PFSK-1 (cell line): ENCODE results near the gene RBM26.

Experiments used
- FOXP2 ChIP-seq: optimal IDR thresholded peaks from 2 replicates; pipeline ENCODE3; 2011; ENCODE audit warnings: borderline replicate concordance, control low read depth, inconsistent platforms; ENCODE audit not compliant: insufficient read depth; ENCODE audit errors: extremely low read length, extremely low read depth
- POLR2AphosphoS5 ChIP-seq: IDR thresholded peaks from 2 replicates; pipeline ENCODE4 v1.6.1; 2012; ENCODE audit warnings: low read depth, mild to moderate bottlenecking, control low read depth, low read length, moderate library complexity
- SIN3A ChIP-seq: IDR thresholded peaks from 2 replicates; pipeline ENCODE4 v1.6.1; 2012; ENCODE audit warnings: mild to moderate bottlenecking, low read length, moderate library complexity, borderline replicate concordance; ENCODE audit not compliant: insufficient read depth
- TAF1 ChIP-seq: IDR thresholded peaks from 2 replicates; pipeline ENCODE4 v1.6.1; 2012; ENCODE audit warnings: low read length, control low read depth, borderline replicate concordance; ENCODE audit not compliant: insufficient read depth
- TF ChIP-seq, protein P1 (sequence below), 2 experiments: IDR thresholded peaks; 2 replicates each; pipeline versions ENCODE4 v1.6.1 to v1.8.0; 2011 to 2012; ENCODE audit warnings: low read depth in 2 of 2, low read length in 2 of 2, control low read depth in 1 of 2, inconsistent platforms in 1 of 2, mild to moderate bottlenecking in 1 of 2, moderate library complexity in 1 of 2; ENCODE audit not compliant: insufficient read depth in 1 of 2

The RBM26 gene

DNA sequence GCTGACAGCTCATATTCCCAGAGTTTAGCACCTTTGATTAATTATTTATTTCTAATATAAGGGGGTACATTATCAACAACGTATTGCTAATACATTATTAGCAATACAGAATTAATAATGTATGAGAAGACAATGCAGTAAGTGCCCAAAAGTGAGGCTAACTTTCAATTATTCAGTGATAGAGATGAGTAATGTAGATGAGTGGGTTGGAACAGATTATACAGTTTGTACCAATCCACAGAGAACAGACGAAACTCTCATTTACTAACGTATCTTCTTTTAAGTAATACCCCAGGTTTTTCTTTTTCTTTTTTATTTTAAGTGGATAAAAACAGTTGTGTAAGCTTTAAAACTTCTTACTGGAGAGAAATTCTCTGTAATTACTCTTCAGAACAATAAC lies 36.7 kb upstream of the RBM26 start:
- no peak for TF ChIP-seq SIN3A
- TF ChIP-seq TAF1 = no peak
- no peak for TF ChIP-seq FOXP2
- TF ChIP-seq POLR2AphosphoS5 = no peak
- TF ChIP-seq, protein P1, sequence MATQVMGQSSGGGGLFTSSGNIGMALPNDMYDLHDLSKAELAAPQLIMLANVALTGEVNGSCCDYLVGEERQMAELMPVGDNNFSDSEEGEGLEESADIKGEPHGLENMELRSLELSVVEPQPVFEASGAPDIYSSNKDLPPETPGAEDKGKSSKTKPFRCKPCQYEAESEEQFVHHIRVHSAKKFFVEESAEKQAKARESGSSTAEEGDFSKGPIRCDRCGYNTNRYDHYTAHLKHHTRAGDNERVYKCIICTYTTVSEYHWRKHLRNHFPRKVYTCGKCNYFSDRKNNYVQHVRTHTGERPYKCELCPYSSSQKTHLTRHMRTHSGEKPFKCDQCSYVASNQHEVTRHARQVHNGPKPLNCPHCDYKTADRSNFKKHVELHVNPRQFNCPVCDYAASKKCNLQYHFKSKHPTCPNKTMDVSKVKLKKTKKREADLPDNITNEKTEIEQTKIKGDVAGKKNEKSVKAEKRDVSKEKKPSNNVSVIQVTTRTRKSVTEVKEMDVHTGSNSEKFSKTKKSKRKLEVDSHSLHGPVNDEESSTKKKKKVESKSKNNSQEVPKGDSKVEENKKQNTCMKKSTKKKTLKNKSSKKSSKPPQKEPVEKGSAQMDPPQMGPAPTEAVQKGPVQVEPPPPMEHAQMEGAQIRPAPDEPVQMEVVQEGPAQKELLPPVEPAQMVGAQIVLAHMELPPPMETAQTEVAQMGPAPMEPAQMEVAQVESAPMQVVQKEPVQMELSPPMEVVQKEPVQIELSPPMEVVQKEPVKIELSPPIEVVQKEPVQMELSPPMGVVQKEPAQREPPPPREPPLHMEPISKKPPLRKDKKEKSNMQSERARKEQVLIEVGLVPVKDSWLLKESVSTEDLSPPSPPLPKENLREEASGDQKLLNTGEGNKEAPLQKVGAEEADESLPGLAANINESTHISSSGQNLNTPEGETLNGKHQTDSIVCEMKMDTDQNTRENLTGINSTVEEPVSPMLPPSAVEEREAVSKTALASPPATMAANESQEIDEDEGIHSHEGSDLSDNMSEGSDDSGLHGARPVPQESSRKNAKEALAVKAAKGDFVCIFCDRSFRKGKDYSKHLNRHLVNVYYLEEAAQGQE (IDR thresholded peaks at IDR 0.05; ENCODE audit: insufficient read depth in 1 of 2, low read depth in 2 of 2, low read length in 2 of 2) = no peak

DNA sequence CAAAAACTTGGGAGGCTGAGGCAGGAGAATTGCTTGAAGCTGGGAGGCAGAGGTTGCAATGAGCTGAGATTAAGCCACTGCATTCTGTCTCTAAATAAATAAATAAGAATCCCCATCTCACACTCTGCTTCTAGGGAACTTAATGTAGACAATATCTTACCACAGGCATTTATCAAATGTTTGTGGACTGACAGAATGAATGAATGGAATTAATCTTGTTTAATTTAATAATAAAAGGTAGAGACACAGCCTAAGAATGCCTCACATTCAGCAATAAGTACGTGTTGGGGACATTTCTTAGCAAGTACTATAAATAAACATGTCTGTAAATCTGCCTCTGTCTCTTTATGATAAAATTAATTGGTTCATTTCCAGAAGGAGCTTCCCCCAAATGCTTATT lies 36.2 kb upstream of the RBM26 start:
- TF ChIP-seq SIN3A = no peak
- TF ChIP-seq, protein P1 (IDR thresholded peaks at IDR 0.05; ENCODE audit: insufficient read depth in 1 of 2, low read depth in 2 of 2, low read length in 2 of 2) = no peak
- no peak for TF ChIP-seq POLR2AphosphoS5
- no peak for TF ChIP-seq FOXP2
- TF ChIP-seq TAF1 = no peak

DNA sequence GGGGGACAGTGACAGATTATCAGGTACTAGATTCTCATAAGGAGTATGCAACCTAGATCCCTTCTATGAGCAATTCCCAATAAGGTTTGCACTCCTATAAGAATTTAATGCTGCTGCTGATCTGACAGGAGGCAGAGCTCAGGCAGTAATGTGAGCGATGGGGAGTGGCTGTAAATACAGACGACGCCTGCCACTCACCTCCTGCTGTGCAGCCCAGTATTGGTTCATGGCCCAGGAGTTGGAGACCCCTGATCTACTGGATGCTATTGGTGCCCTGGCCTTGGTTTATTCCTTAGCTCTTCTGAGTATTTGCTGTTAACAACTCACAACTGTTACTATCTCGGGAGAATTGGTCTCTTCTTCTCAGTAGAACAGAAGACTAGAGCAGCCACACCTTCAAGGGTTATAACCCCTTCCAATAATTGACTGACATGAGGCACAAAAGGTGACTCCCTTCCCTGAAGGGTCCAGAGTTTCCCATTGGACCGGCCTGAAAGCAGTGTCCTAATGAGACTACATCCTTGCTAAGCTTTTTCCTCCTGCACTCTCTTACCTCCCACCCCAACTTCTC lies 35.0 kb upstream of the RBM26 start:
- TF ChIP-seq POLR2AphosphoS5 = no peak
- TF ChIP-seq, protein P1 (IDR thresholded peaks at IDR 0.05; ENCODE audit: insufficient read depth in 1 of 2, low read depth in 2 of 2, low read length in 2 of 2) = no peak
- TF ChIP-seq TAF1 = no peak
- TF ChIP-seq FOXP2 = no peak
- no peak for TF ChIP-seq SIN3A

DNA sequence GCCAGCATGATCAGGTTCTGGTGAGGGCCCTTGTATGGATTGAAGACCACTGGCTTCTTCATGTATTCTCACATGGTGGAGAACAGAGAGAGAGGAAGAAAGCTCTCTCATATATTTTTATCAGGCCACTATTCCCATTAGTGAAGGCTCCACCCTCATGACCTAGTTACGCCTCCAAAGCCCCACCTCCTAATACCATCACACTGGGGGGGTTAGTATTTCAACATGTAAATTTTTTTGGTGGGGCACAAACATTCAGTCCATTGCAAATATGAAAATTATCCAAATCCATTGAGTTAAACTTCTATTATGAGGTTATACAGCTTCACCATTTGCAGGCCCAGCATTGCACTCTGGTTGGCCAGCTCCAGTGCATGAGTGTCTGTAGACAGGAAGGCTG lies 33.2 kb upstream of the RBM26 start:
- no peak for TF ChIP-seq FOXP2
- no peak for TF ChIP-seq TAF1
- no peak for TF ChIP-seq SIN3A
- TF ChIP-seq, protein P1 (IDR thresholded peaks at IDR 0.05; ENCODE audit: insufficient read depth in 1 of 2, low read depth in 2 of 2, low read length in 2 of 2) = no peak
- TF ChIP-seq POLR2AphosphoS5 = no peak

DNA sequence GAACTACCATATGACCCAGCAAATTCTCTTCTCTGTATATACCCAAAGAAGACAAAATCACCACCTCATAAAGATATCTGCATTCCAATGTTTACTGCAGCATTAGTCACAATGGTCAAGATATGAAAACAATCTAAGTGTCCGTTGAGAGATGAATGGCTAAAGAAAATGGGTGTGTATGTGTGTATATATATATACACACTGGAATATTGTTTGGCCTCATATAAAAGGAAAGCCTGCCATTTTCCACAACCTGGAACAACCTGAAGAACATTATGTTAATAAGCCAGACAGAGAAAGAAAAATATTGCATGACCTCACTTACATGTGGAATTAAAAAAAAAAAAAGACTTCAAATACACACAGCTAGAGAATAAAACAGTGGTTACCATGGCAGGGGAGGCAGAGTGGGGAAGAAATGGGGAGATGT lies 29.5 kb upstream of the RBM26 start:
- TF ChIP-seq SIN3A (no peak), TAF1 (no peak), POLR2AphosphoS5 (no peak), FOXP2 (no peak)
- TF ChIP-seq, protein P1 (IDR thresholded peaks at IDR 0.05; ENCODE audit: insufficient read depth in 1 of 2, low read depth in 2 of 2, low read length in 2 of 2) = no peak
